ENCODE measurements around the gene SLC9A5.

DNA sequence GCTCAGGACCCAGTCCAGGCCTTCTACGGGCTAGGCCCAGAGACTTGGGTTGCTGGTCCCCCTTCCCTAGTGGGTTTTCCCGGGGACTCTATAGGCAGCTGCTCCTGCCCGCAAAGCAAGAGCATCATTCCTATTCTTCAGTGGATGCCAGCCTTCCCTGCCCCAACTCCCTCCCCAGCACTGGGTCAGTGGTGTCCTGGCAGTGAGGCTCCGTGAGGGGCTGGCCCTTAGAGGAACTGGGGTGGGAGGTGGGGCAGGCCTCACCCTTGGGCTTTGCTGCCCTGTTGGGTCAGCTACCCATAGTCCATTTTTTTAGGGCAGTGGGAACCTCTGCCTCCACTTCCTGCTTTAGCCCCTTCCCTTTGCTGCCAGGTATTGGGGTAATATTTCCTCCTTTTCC lies 22.7 kb downstream of the SLC9A5 start:
- no peak for TF ChIP-seq CTCF (conservative IDR thresholded peaks at IDR 0.05; ENCODE audit: low read length)
- TF ChIP-seq EZH2phosphoT487 (IDR thresholded peaks at IDR 0.05; ENCODE audit: borderline replicate concordance, low read depth, low read length), result no peak

All from OCI-LY7 (cell line).